Measurements from ENCODE around the gene SF3A2. TPM values are rescaled to one million over a fixed set of nuclear protein-coding genes. Genes with fewer than 3 reads are reported as not detected.

The SF3A2 gene
- total and polyA plus RNA-seq, 7 donors = 16.9 to 61.3 (median 26.4) TPM

- peaks cover 0 to 62% (median 27%) of the 10 kb centered on the region in 4 donors for H3K36me3 ChIP-seq
- no peak overlapping the region for H3K4me3 ChIP-seq
- WGBS, 2 donors = 76 to 84% methylated on average over 30 of the region's 30 CpGs
- no peak for DNase-seq
- no peak for TF ChIP-seq EP300 (IDR thresholded peaks at IDR 0.05)
- TF ChIP-seq POLR2AphosphoS5 (IDR thresholded peaks at IDR 0.05) = no peak
- no peak for TF ChIP-seq CTCF (IDR thresholded peaks at IDR 0.05)
- no peaks in the 10 kb centered on the region for H3K27me3 ChIP-seq
- H3K4me1 ChIP-seq = peaks cover 0 to 28% (median 23%) of the 10 kb centered on the region in 4 donors
- no peak overlapping the region for H3K27ac ChIP-seq
- intact Hi-C loops (cut with DNase I) = no loop called here
- H3K9me3 ChIP-seq = no peaks in the 10 kb centered on the region
Measured at GRCh38 chr19:2232286-2233151, 4.1 kb upstream of the SF3A2 start.

- TF ChIP-seq POLR2A (IDR thresholded peaks at IDR 0.05) (no peak), EP300 (IDR thresholded peaks at IDR 0.05) (no peak), POLR2AphosphoS5 (IDR thresholded peaks at IDR 0.05) (no peak), CTCF (IDR thresholded peaks at IDR 0.05) (no peak)
- H3K4me3 ChIP-seq = no peak overlapping the region
- no peaks in the 10 kb centered on the region for H3K9me3 ChIP-seq
- H3K27ac ChIP-seq = no peak overlapping the region
- peaks cover 0 to 41% (median 35%) of the 10 kb centered on the region in 4 donors for H3K4me1 ChIP-seq
- no peak for DNase-seq
- WGBS, 2 donors = 50 to 84% methylated on average over 25 of the region's 25 CpGs
- intact Hi-C loops (cut with DNase I) = no loop called here
- no peaks in the 10 kb centered on the region for H3K27me3 ChIP-seq
- peaks cover 0 to 51% (median 25%) of the 10 kb centered on the region in 4 donors for H3K36me3 ChIP-seq
Measured at GRCh38 chr19:2233601-2234280, 2.9 kb upstream of the SF3A2 start.

GRCh38 chr19:2234996-2235380, 1.6 kb upstream of the SF3A2 start:
- TF ChIP-seq POLR2AphosphoS5 (IDR thresholded peaks at IDR 0.05) (no peak), EP300 (IDR thresholded peaks at IDR 0.05) (no peak)
- Histone ChIP-seq H3K27ac (peak overlapping the region; percentile 97 to 99 (median 98)), H3K4me3 (peak overlapping the region; percentile 62 to 99 (median 76)), H3K4me1 (peaks cover 0 to 53% (median 47%) of the 10 kb centered on the region in 4 donors), H3K36me3 (peaks cover 0 to 39% (median 15%) of the 10 kb centered on the region in 4 donors), H3K27me3 (no peaks in the 10 kb centered on the region), H3K9me3 (no peaks in the 10 kb centered on the region)
- intact Hi-C loops (cut with DNase I) = no loop called here
- DNase-seq = no peak
- WGBS, 2 donors = 12 to 58% methylated on average over 6 of the region's 6 CpGs

- Histone ChIP-seq H3K4me3 (peak overlapping the region; percentile 62 to 99 (median 76)), H3K4me1 (peaks cover 0 to 58% (median 53%) of the 10 kb centered on the region in 4 donors), H3K36me3 (peaks cover 0 to 33% (median 9%) of the 10 kb centered on the region in 4 donors), H3K9me3 (no peaks in the 10 kb centered on the region), H3K27ac (peak overlapping the region; percentile 97 to 99 (median 98)), H3K27me3 (no peaks in the 10 kb centered on the region)
- intact Hi-C loops (cut with DNase I) = loop anchor here (1.0 to 2.0 kb wide), 7 partner anchors 34 to 155 kb away; partner anchors contain the start of genes AP3D1 and DOT1L
- DNase-seq = no peak
- WGBS, 2 donors = 1% methylated on average over 48 of the region's 48 CpGs
- peak in 1 of 4 donors; percentile 5 for TF ChIP-seq POLR2AphosphoS5 (IDR thresholded peaks at IDR 0.05)
- peak in 1 of 2 donors; percentile 21 for TF ChIP-seq POLR2A (IDR thresholded peaks at IDR 0.05)
- no peak for TF ChIP-seq EP300 (IDR thresholded peaks at IDR 0.05)
Measured at GRCh38 chr19:2235381-2236063, 1.1 kb upstream of the SF3A2 start.

GRCh38 chr19:2236064-2236313, 635 bp upstream of the SF3A2 start:
- WGBS, 2 donors = 1% methylated on average over 28 of the region's 28 CpGs
- no peak for DNase-seq
- TF ChIP-seq EP300 (IDR thresholded peaks at IDR 0.05) (no peak), CTCF (IDR thresholded peaks at IDR 0.05) (no peak), POLR2A (IDR thresholded peaks at IDR 0.05) (peak in 1 of 2 donors; percentile 13), POLR2AphosphoS5 (IDR thresholded peaks at IDR 0.05) (peak in 3 of 4 donors; percentile 25 to 74 (median 73))
- peaks cover 0 to 63% (median 57%) of the 10 kb centered on the region in 4 donors for H3K4me1 ChIP-seq
- intact Hi-C loops (cut with DNase I) = loop anchor here (1.0 to 2.0 kb wide), 7 partner anchors 33 to 155 kb away; partner anchors contain the start of genes AP3D1 and DOT1L
- H3K4me3 ChIP-seq = peak overlapping the region; percentile 62 to 99 (median 76)
- peaks cover 0 to 29% (median 8%) of the 10 kb centered on the region in 4 donors for H3K36me3 ChIP-seq
- no peaks in the 10 kb centered on the region for H3K9me3 ChIP-seq
- H3K27me3 ChIP-seq = no peaks in the 10 kb centered on the region
- peak overlapping the region; percentile 97 to 99 (median 98) for H3K27ac ChIP-seq

Data from sigmoid colon (tissue), 7 donors.